GM10248 (cell line): Measurements from ENCODE around the gene ADAMTSL3.

Source experiments
- CTCF ChIA-PET: fragments of 300-600 bp; sonication (Branson Sonifier 250); formaldehyde crosslinking; extraction: SDS; loops from one replicate; lab custom pipeline; 2021; ENCODE audit warnings: antibody characterized with exemption; lab: Yijun Ruan, JAX
- POLR2A ChIA-PET: fragments of 350-650 bp; sonication (Branson Sonifier 250); formaldehyde crosslinking; extraction: SDS; loops from one replicate; lab custom pipeline; 2020; ENCODE audit warnings: antibody characterized with exemption; lab: Yijun Ruan, JAX
- DNase-seq: peaks from one replicate; pipeline ENCODE4 v3.0.0; 2012; ENCODE audit errors: extremely low spot score
- CTCF ChIP-seq: IDR thresholded peaks from 2 replicates; pipeline ENCODE4 v1.5.1; 2012; ENCODE audit warnings: mild to moderate bottlenecking, low read depth; ENCODE audit errors: extremely low read depth, missing control alignments, control extremely low read depth

Gene ADAMTSL3

DNA sequence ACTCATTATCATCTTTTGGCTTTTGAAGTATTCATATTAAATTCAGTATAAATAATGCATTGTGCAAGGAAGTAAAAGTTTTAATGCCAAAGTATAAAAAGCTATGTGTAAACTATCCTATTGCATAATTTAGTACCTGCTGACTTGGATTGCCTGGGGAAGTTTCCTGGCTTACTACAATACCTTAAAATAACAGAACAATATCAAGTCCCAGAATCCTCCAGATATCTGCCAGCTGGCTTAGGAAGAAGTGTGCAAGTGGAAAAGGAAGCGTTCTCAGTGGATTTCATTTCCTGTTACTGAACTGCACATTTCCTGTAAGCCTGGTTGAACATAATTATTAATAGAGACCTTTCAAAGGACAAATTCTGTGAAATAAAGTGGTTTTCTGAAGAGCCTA lies 236.7 kb downstream of the ADAMTSL3 start:
- no peak for TF ChIP-seq CTCF
- no peak for DNase-seq
- POLR2A ChIA-PET: no interaction called here
- CTCF ChIA-PET: interaction anchor here (1.1 to 1.3 kb wide), 2 partner anchors 11 to 84 kb away, joined by 3 read pairs; no protein-coding TSS in a partner anchor

DNA sequence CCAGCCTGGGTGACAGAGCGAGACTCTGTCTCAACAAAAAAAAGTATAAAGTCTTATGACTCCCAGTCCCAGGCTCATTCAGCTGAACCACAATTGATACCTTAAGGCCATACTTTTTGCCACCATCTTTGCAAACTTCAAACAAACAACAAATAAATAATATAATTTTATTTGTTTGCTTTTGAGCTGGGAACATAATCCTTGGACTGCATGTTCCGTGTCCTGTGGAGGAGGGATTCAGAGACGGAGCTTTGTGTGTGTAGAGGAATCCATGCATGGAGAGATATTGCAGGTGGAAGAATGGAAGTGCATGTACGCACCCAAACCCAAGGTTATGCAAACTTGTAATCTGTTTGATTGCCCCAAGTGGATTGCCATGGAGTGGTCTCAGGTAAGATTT lies 238.6 kb downstream of the ADAMTSL3 start:
- POLR2A ChIA-PET: no interaction called here
- no peak for TF ChIP-seq CTCF
- CTCF ChIA-PET: interaction anchor here (0.8 to 0.9 kb wide), 2 partner anchors 9 to 56 kb away, joined by 3 read pairs; no protein-coding TSS in a partner anchor
- DNase-seq: no peak

DNA sequence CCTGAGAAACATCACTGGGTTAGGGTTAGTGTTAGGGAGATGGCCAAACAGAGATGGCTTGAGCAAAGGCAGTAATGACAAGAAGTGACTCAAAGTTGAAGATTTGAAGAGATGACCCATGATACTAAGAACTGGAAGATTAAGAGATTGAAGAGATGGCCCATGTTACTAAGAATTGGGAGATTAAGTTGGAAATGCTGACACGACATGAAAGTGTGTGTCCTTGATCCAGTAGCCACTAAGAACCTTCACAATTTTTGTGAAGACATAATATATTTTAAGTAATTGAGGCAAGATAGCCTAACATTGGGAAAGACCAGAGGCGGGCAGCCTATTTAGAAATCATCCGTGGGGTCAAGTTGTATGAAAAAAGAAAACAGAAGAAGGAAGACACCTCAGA lies 239.4 kb downstream of the ADAMTSL3 start:
- CTCF ChIA-PET: no interaction called here
- no peak for TF ChIP-seq CTCF
- POLR2A ChIA-PET: no interaction called here
- DNase-seq: no peak

GRCh38 chr15:83897037-83897436 lies 243.1 kb downstream of the ADAMTSL3 start:
- TF ChIP-seq CTCF: no peak
- no peak for DNase-seq
- POLR2A ChIA-PET: no interaction called here
- CTCF ChIA-PET: no interaction called here

DNA sequence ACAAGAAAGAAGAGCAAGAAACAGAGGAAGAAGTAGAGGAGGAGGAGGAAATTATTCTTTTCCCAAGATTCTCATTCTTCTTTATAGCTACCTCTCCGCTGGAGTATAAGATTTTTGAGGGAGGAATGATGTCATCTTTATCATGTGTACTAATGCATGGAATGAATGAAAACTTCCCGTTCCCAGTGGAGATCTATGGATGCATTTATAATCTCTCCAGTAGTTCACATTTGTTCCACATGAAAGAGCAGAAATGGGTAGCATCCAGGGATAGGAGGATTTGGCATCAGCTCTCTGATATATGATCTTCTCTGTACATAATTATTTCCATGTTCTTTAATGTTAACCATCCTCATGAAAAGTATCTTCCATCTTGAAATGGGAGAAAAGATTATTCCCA lies 244.4 kb downstream of the ADAMTSL3 start:
- CTCF ChIA-PET: interaction anchor here (1.0 kb wide), 1 partner anchor 16 kb away, joined by 4 read pairs; no protein-coding TSS in a partner anchor
- TF ChIP-seq CTCF: no peak
- POLR2A ChIA-PET: no interaction called here
- DNase-seq: no peak

- no peak for TF ChIP-seq CTCF
- ChIA-PET POLR2A (no interaction called here), CTCF (no interaction called here)
- DNase-seq: no peak
Observed at GRCh38 chr15:83899670-83900069, 245.7 kb downstream of the ADAMTSL3 start.
